HCT116 (cell line): ENCODE results near the gene CENPP. TPM values are rescaled to one million over a fixed set of nuclear protein-coding genes. Genes with fewer than 3 reads are reported as not detected.

Experiments
- ATAC-seq: fragments of 200-7000 bp; cut with Tn5 transposase; 2 replicates; pipeline ENCODE4 v1.9.1; 2020; ENCODE audit warnings: mild to moderate bottlenecking, moderate library complexity
- BruUV-seq: library from RNA; stranded (reverse); fragments of 400-500 nt; replicated peaks from 2 replicates; lab custom pipeline; 2021; lab: Mats Ljungman, UMichigan
- CTCF ChIA-PET: fragments of 300-600 bp; sonication (Branson Sonifier 250); formaldehyde crosslinking; loops from one replicate; lab custom pipeline; 2021; ENCODE audit warnings: antibody characterized with exemption; lab: Charles Lee
- POLR2A ChIA-PET: fragments of 300-600, 350-600 bp; sonication (Branson Sonifier 250); formaldehyde crosslinking; loops from one replicate; lab custom pipeline; 2021; ENCODE audit warnings: antibody characterized with exemption; lab: Charles Lee
- RAD21 ChIA-PET, 2 experiments: fragments of 300-600 bp; sonication (Branson Sonifier 250); formaldehyde crosslinking; loops; one replicate each; lab custom pipeline; 2023; ENCODE audit warnings: low total read pairs in 2 of 2; ENCODE audit not compliant: uncharacterized antibody in 2 of 2, unreplicated experiment in 2 of 2, low non-redundant PET in 1 of 2; lab: Charles Lee
- DNase-seq: peaks from one replicate; pipeline ENCODE4 v3.0.0-alpha.2; 2010; ENCODE audit warnings: low read depth, low spot score
- H2AFZ ChIP-seq: fragments of 200-600 bp; shearing (Covaris generic), sonication (generic); 2 replicates; pipeline ENCODE4 v1.6.1; 2017; ENCODE audit warnings: low read depth, mixed run types, mixed read lengths, antibody characterized with exemption, low read length; ENCODE audit not compliant: poor library complexity, severe bottlenecking
- H3K27ac ChIP-seq: 2 replicates; pipeline ENCODE4 v1.5.1; 2012; ENCODE audit warnings: low read depth, low read length
- H3K27me3 ChIP-seq: fragments of 200-600 bp; sonication (generic); 2 replicates; pipeline ENCODE4 v1.6.1; 2016; ENCODE audit warnings: mixed run types, low read length, mixed read lengths; ENCODE audit not compliant: insufficient read depth
- H3K36me3 ChIP-seq, 2 experiments: fragments of 200-500 bp in 1 of 2; fragments of 200-600 bp in 1 of 2; sonication (Bioruptor generic) in 1 of 2; sonication (generic) in 1 of 2; 2 replicates each; pipeline versions ENCODE4 v1.5.1 to v1.6.1; 2014 to 2016; ENCODE audit warnings: low read length in 2 of 2, inconsistent platforms in 1 of 2, mixed read lengths in 1 of 2, mixed run types in 1 of 2; ENCODE audit not compliant: insufficient read depth in 2 of 2, control insufficient read depth in 1 of 2
- H3K4me1 ChIP-seq, 2 experiments: fragments of 200-600 bp in 1 of 2; sonication (generic) in 1 of 2; 2 replicates each; pipeline versions ENCODE4 v1.5.1 to v1.6.1; 2012 to 2017; ENCODE audit warnings: low read length in 2 of 2, inconsistent platforms in 1 of 2, mild to moderate bottlenecking in 1 of 2, mixed read lengths in 1 of 2, mixed run types in 1 of 2, moderate library complexity in 1 of 2; ENCODE audit not compliant: insufficient read depth in 2 of 2, control insufficient read depth in 1 of 2
- H3K4me2 ChIP-seq: fragments of 200-600 bp; sonication (generic); 2 replicates; pipeline ENCODE4 v1.6.1; 2017; ENCODE audit warnings: mixed run types, low read length, mixed read lengths
- H3K4me3 ChIP-seq, 2 experiments: fragments of 200-600 bp in 1 of 2; sonication (generic) in 1 of 2; replicated peaks in 1 of 2; 2 replicates each; pipeline ENCODE4 v1.5.1; 2011 to 2016; ENCODE audit warnings: low read length in 2 of 2, control low read depth in 1 of 2, low read depth in 1 of 2, mild to moderate bottlenecking in 1 of 2, mixed read lengths in 1 of 2, mixed run types in 1 of 2
- H3K79me2 ChIP-seq: fragments of 200-600 bp; sonication (generic); 2 replicates; pipeline ENCODE4 v1.6.1; 2017; ENCODE audit warnings: mild to moderate bottlenecking, mixed run types, low read length, moderate library complexity, mixed read lengths; ENCODE audit not compliant: insufficient read depth
- H3K9ac ChIP-seq: fragments of 200-600 bp; sonication (generic); 2 replicates; pipeline ENCODE4 v1.6.1; 2016; ENCODE audit warnings: low read length, mixed read lengths
- H3K9me2 ChIP-seq: fragments of 200-600 bp; sonication (generic), shearing (Covaris generic); 2 replicates; pipeline ENCODE4 v1.6.1; 2017; ENCODE audit warnings: mixed run types, mild to moderate bottlenecking, moderate library complexity; ENCODE audit not compliant: insufficient read depth
- H3K9me3 ChIP-seq, 2 experiments: fragments of 200-500 bp in 1 of 2; fragments of 200-600 bp in 1 of 2; sonication (Bioruptor generic) in 1 of 2; sonication (generic) in 1 of 2; 2 replicates each; pipeline ENCODE4 v1.6.1; 2014 to 2017; ENCODE audit warnings: low read length in 2 of 2, mixed read lengths in 2 of 2, inconsistent platforms in 1 of 2, low read depth in 1 of 2, mild to moderate bottlenecking in 1 of 2, mixed run types in 1 of 2, moderate library complexity in 1 of 2; ENCODE audit not compliant: control insufficient read depth in 1 of 2, insufficient read depth in 1 of 2
- H4K20me1 ChIP-seq: fragments of 200-600 bp; sonication (generic), shearing (Covaris generic); 2 replicates; pipeline ENCODE4 v1.6.1; 2017; ENCODE audit warnings: mixed run types, mild to moderate bottlenecking, moderate library complexity; ENCODE audit not compliant: insufficient read depth
- CEBPB ChIP-seq: IDR thresholded peaks from 2 replicates; pipeline ENCODE4 v1.6.1; 2012; ENCODE audit warnings: low read depth
- ELF1 ChIP-seq: IDR thresholded peaks from 2 replicates; pipeline ENCODE4 v1.6.1; 2012; ENCODE audit warnings: low read depth, borderline replicate concordance
- EZH2phosphoT487 ChIP-seq: fragments of 200-600 bp; IDR thresholded peaks from 2 replicates; pipeline ENCODE4 v1.6.1; 2018; ENCODE audit warnings: antibody characterized with exemption, borderline replicate concordance
- MAX ChIP-seq: IDR thresholded peaks from 2 replicates; pipeline ENCODE4 v1.6.1; 2012
- POLR2A ChIP-seq: IDR thresholded peaks from 2 replicates; pipeline ENCODE4 v1.7.0; 2011; ENCODE audit warnings: borderline replicate concordance; ENCODE audit not compliant: insufficient read depth, insufficient read length; ENCODE audit errors: extremely low read depth
- RAD21 ChIP-seq: IDR thresholded peaks from 2 replicates; pipeline ENCODE4 v1.6.1; 2012; ENCODE audit warnings: low read depth, mild to moderate bottlenecking
- SIN3A ChIP-seq: IDR thresholded peaks from 2 replicates; pipeline ENCODE4 v1.6.1; 2012; ENCODE audit warnings: low read depth
- SP1 ChIP-seq: IDR thresholded peaks from 2 replicates; pipeline ENCODE4 v1.6.1; 2012; ENCODE audit warnings: low read depth
- SRF ChIP-seq: IDR thresholded peaks from 2 replicates; pipeline ENCODE4 v1.6.1; 2012; ENCODE audit warnings: low read depth
- TCF7L2 ChIP-seq: IDR thresholded peaks from 2 replicates; pipeline ENCODE4 v1.7.0; 2011; ENCODE audit warnings: borderline replicate concordance, inconsistent platforms; ENCODE audit not compliant: insufficient read depth, insufficient read length; ENCODE audit errors: extremely low read depth
- YY1 ChIP-seq: IDR thresholded peaks from 2 replicates; pipeline ENCODE4 v1.6.1; 2011; ENCODE audit warnings: low read length, low read depth, moderate library complexity, mild to moderate bottlenecking; ENCODE audit not compliant: insufficient replicate concordance; ENCODE audit errors: extremely low read depth
- ZBTB33 ChIP-seq: IDR thresholded peaks from 2 replicates; pipeline ENCODE4 v1.6.1; 2011; ENCODE audit warnings: mild to moderate bottlenecking, low read length, moderate library complexity; ENCODE audit not compliant: insufficient replicate concordance; ENCODE audit errors: extremely low read depth
- ZNF274 ChIP-seq: fragments of 200-500 bp; sonication (Bioruptor generic); IDR thresholded peaks from 2 replicates; pipeline ENCODE4 v1.6.1; 2014; ENCODE audit warnings: mild to moderate bottlenecking, low read depth, low read length, inconsistent platforms
- intact Hi-C: fragments of 100-400 bp; cut with micrococcal nuclease; formaldehyde crosslinking; loops from 2 replicates; pipeline ENCODE4 v1.10.0; 2022
- total RNA-seq: library from RNA; stranded (reverse); gene quantifications from one replicate; pipeline ENCODE4 v1.2.1, GENCODE V29; 2021; ENCODE audit not compliant: unreplicated experiment

CENPP gene
- total RNA-seq, 1 experiment from 2014 or later, result 7.0 TPM

GRCh38 chr9:92300936-92301335 lies 24.8 kb upstream of the CENPP start:
- Histone ChIP-seq H3K4me1 (no peaks in the 10 kb centered on the region), H3K9me3 (no peaks in the 10 kb centered on the region), H3K4me2 (no peak overlapping the region), H4K20me1 (no peaks in the 10 kb centered on the region), H3K9ac (no peak overlapping the region), H3K79me2 (peaks cover 7% of the 10 kb centered on the region; the same call in 1 of the 2 replicates), H3K4me3 (no peak overlapping the region), H3K27ac (no peak overlapping the region), H3K36me3 (peaks cover 60 to 65% of the 10 kb centered on the region in 2 experiments), H3K27me3 (no peaks in the 10 kb centered on the region), H3K9me2 (no peaks in the 10 kb centered on the region), H2AFZ (no peak overlapping the region)
- ChIA-PET CTCF (no interaction called here), RAD21 (no interaction called here), POLR2A (no interaction called here)
- BruUV-seq, result no TSS peak
- ATAC-seq (no peak), DNase-seq (no peak)
- intact Hi-C loops, result no loop called here
- TF ChIP-seq SRF (no peak), POLR2A (no peak), EZH2phosphoT487 (no peak), SIN3A (no peak), SP1 (no peak), RAD21 (no peak), TCF7L2 (no peak), MAX (no peak), ZBTB33 (no peak), ZNF274 (no peak), YY1 (no peak), ELF1 (no peak), CEBPB (no peak)
